Caco-2 (cell line): ENCODE measurements around the gene AGFG2. TPM values are rescaled to one million over a fixed set of nuclear protein-coding genes. Genes with fewer than 3 reads are reported as not detected.

ENCODE experiments used
- BruUV-seq: library from RNA; stranded (reverse); fragments of 400-500 nt; replicated peaks from 2 replicates; lab custom pipeline; 2021; lab: Mats Ljungman, UMichigan
- CTCF ChIA-PET: fragments of 300-600 bp; sonication (Branson Sonifier 250); formaldehyde crosslinking; loops from one replicate; lab custom pipeline; 2022; ENCODE audit warnings: antibody characterized with exemption; lab: Charles Lee
- POLR2A ChIA-PET: fragments of 300-600 bp; sonication (Branson Sonifier 250); formaldehyde crosslinking; loops from one replicate; lab custom pipeline; 2022; ENCODE audit warnings: antibody characterized with exemption; lab: Charles Lee
- DNase-seq, 2 experiments: peaks; one replicate each; pipeline versions ENCODE4 v3.0.0 to v3.0.0-alpha.2; 2020 to 2022
- H3K27me3 ChIP-seq: replicated peaks from 2 replicates; pipeline ENCODE4 v1.6.0; 2011; ENCODE audit warnings: low read length; ENCODE audit not compliant: control insufficient read depth, insufficient read depth
- H3K36me3 ChIP-seq: 2 replicates; pipeline ENCODE4 v1.5.1; 2011; ENCODE audit warnings: low read length; ENCODE audit not compliant: control insufficient read depth, insufficient read depth
- H3K4me1 ChIP-seq: fragments of 250-450 bp; sonication (Bioruptor Pico); 2 replicates; pipeline ENCODE4 v1.5.1; 2020; ENCODE audit warnings: mild to moderate bottlenecking
- H3K4me3 ChIP-seq: 2 replicates; pipeline ENCODE4 v1.5.1; 2011; ENCODE audit warnings: low read depth, mild to moderate bottlenecking, control low read depth, low read length
- H3K9me3 ChIP-seq: fragments of 250-450 bp; sonication (Bioruptor Pico); 2 replicates; pipeline ENCODE4 v1.5.1; 2020; ENCODE audit warnings: mild to moderate bottlenecking, moderate library complexity
- H3K27ac Mint-ChIP-seq: one replicate; pipeline ENCODE4 v1.8.0; 2022; ENCODE audit warnings: mixed read lengths; ENCODE audit not compliant: unreplicated experiment
- H3K27me3 Mint-ChIP-seq: one replicate; pipeline ENCODE4 v1.8.0; 2022; ENCODE audit warnings: mixed read lengths; ENCODE audit not compliant: insufficient read depth, unreplicated experiment
- H3K36me3 Mint-ChIP-seq: one replicate; pipeline ENCODE4 v1.8.0; 2022; ENCODE audit warnings: mild to moderate bottlenecking, mixed read lengths; ENCODE audit not compliant: insufficient read depth, unreplicated experiment
- H3K4me1 Mint-ChIP-seq: one replicate; pipeline ENCODE4 v1.8.0; 2022; ENCODE audit warnings: low read depth, mixed read lengths; ENCODE audit not compliant: unreplicated experiment
- H3K4me3 Mint-ChIP-seq: one replicate; pipeline ENCODE4 v1.8.0; 2022; ENCODE audit warnings: mild to moderate bottlenecking, moderate library complexity, mixed read lengths; ENCODE audit not compliant: unreplicated experiment
- H3K9me3 Mint-ChIP-seq: one replicate; pipeline ENCODE4 v1.8.0; 2022; ENCODE audit warnings: mixed read lengths; ENCODE audit not compliant: unreplicated experiment
- CTCF ChIP-seq, 2 experiments: fragments of 200-600 bp in 1 of 2; IDR thresholded peaks; 1 replicate in 1 of 2; 2 replicates in 1 of 2; pipeline versions ENCODE4 v1.5.1 to v1.8.0; 2011 to 2022; ENCODE audit warnings: antibody characterized with exemption in 1 of 2, control low read depth in 1 of 2, inconsistent platforms in 1 of 2, low read depth in 1 of 2, low read length in 1 of 2, mild to moderate bottlenecking in 1 of 2, moderate library complexity in 1 of 2; ENCODE audit not compliant: insufficient read depth in 1 of 2, severe bottlenecking in 1 of 2, unreplicated experiment in 1 of 2
- intact Hi-C: fragments of 100-400 bp; cut with micrococcal nuclease; formaldehyde crosslinking; loops from one replicate; pipeline ENCODE4 v1.10.0; 2022; ENCODE audit not compliant: unreplicated experiment
- total RNA-seq: library from RNA; stranded (reverse); gene quantifications from 2 replicates; pipeline ENCODE4 v1.2.3, GENCODE V29; 2022

Gene AGFG2
- total RNA-seq, 1 experiment from 2014 or later, result 60.7 TPM

- Mint-ChIP-seq H3K36me3 (peaks cover 21% of the 10 kb centered on the region), H3K9me3 (no peaks in the 10 kb centered on the region), H3K4me3 (peak overlapping the region; percentile 86), H3K4me1 (no peaks in the 10 kb centered on the region), H3K27ac (no peak overlapping the region), H3K27me3 (no peaks in the 10 kb centered on the region)
- Histone ChIP-seq H3K4me1 (peaks cover 10% of the 10 kb centered on the region; the same call in 1 of the 2 replicates), H3K27me3 (no peaks in the 10 kb centered on the region), H3K9me3 (no peaks in the 10 kb centered on the region), H3K36me3 (no peaks in the 10 kb centered on the region), H3K4me3 (no peak overlapping the region)
- BruUV-seq, result no TSS peak
- TF ChIP-seq CTCF (IDR thresholded peaks at IDR 0.05; ENCODE audit: insufficient read depth in 1 of 2, low read depth in 1 of 2, low read length in 1 of 2, severe bottlenecking in 1 of 2, unreplicated experiment in 1 of 2), result no peak
- intact Hi-C loops, result loop anchor here (1.0 kb wide), 1 partner anchor 37 kb away; no protein-coding TSS in a partner anchor
- ChIA-PET POLR2A (interaction anchor here (0.9 kb wide), 1 partner anchor 60 kb away, joined by 3 read pairs; the partner anchor contains the start of gene GNB2), CTCF (interaction anchor here (0.7 to 3.6 kb wide), 6 partner anchors 16 to 92 kb away, joined by 3 to 39 read pairs (median 4); partner anchors contain the start of genes GIGYF1 and POP7)
- DNase-seq, result no peak
Observed at GRCh38 chr7:100613412-100614175, 74.6 kb downstream of the AGFG2 start.

- Histone ChIP-seq H3K4me1 (peaks cover 10% of the 10 kb centered on the region; the same call in 1 of the 2 replicates), H3K9me3 (no peaks in the 10 kb centered on the region), H3K27me3 (no peaks in the 10 kb centered on the region), H3K4me3 (no peak overlapping the region), H3K36me3 (no peaks in the 10 kb centered on the region)
- Mint-ChIP-seq H3K4me3 (no peak overlapping the region), H3K9me3 (no peaks in the 10 kb centered on the region), H3K4me1 (no peaks in the 10 kb centered on the region), H3K27me3 (no peaks in the 10 kb centered on the region), H3K27ac (no peak overlapping the region), H3K36me3 (peaks cover 21% of the 10 kb centered on the region)
- DNase-seq, result no peak
- intact Hi-C loops, result no loop called here
- no TSS peak for BruUV-seq
- POLR2A ChIA-PET, result no interaction called here
- no peak for TF ChIP-seq CTCF (IDR thresholded peaks at IDR 0.05; ENCODE audit: insufficient read depth in 1 of 2, low read depth in 1 of 2, low read length in 1 of 2, severe bottlenecking in 1 of 2, unreplicated experiment in 1 of 2)
- CTCF ChIA-PET, result interaction anchor here (0.6 to 1.0 kb wide), 3 partner anchors 12 to 177 kb away, joined by 3 to 4 read pairs (median 3); no protein-coding TSS in a partner anchor
Observed at GRCh38 chr7:100614308-100614861, 75.4 kb downstream of the AGFG2 start.

Other genes starting within 250 kb of the AGFG2 start
- not detected in 2 replicates for gene SPDYE3, start 231.5 kb upstream of the AGFG2 start, total RNA-seq
- 53.4 and 58.9 TPM in 2 replicates for gene PILRB, start 181.1 kb upstream of the AGFG2 start, total RNA-seq
- 0.68 TPM in 1 of 2 replicates, not detected in the other for gene PILRA, start 165.7 kb upstream of the AGFG2 start, total RNA-seq
- gene ZCWPW1, start 110.5 kb upstream of the AGFG2 start, total RNA-seq, result 3.4 and 4.4 TPM in 2 replicates
- gene MEPCE, start 109.4 kb upstream of the AGFG2 start, total RNA-seq, result 41.0 and 43.3 TPM in 2 replicates
- gene PPP1R35, start 102.7 kb upstream of the AGFG2 start, total RNA-seq, result 38.3 and 39.5 TPM in 2 replicates
- 0.41 and 0.84 TPM in 2 replicates for gene SPACDR, start 74.9 kb upstream of the AGFG2 start, total RNA-seq
- 27.2 and 32.0 TPM in 2 replicates for gene TSC22D4, start 60.0 kb upstream of the AGFG2 start, total RNA-seq
- 1.3 and 1.7 TPM in 2 replicates for gene NYAP1, start 55.3 kb upstream of the AGFG2 start, total RNA-seq
- gene SAP25, start 34.7 kb downstream of the AGFG2 start, total RNA-seq, result 1.9 and 2.0 TPM in 2 replicates
- gene LRCH4, start 46.9 kb downstream of the AGFG2 start, total RNA-seq, result 69.5 and 71.4 TPM in 2 replicates
- 1.4 and 1.5 TPM in 2 replicates for gene FBXO24, start 47.1 kb downstream of the AGFG2 start, total RNA-seq
- 10.4 and 12.9 TPM in 2 replicates for gene PCOLCE, start 63.2 kb downstream of the AGFG2 start, total RNA-seq
- gene MOSPD3, start 73.3 kb downstream of the AGFG2 start, total RNA-seq, result 24.6 and 24.7 TPM in 2 replicates
- gene TFR2, start 102.3 kb downstream of the AGFG2 start, total RNA-seq, result 8.1 and 9.7 TPM in 2 replicates
- gene ACTL6B, start 117.2 kb downstream of the AGFG2 start, total RNA-seq, result not detected in 2 replicates
- gene GNB2, start 134.5 kb downstream of the AGFG2 start, total RNA-seq, result 200 and 216 TPM in 2 replicates
- 53.1 and 54.9 TPM in 2 replicates for gene GIGYF1, start 155.0 kb downstream of the AGFG2 start, total RNA-seq
- 65.7 and 66.9 TPM in 2 replicates for gene POP7, start 166.9 kb downstream of the AGFG2 start, total RNA-seq
- gene EPO, start 181.3 kb downstream of the AGFG2 start, total RNA-seq, result 0.72 and 1.1 TPM in 2 replicates
- not detected in 2 replicates for gene ZAN, start 194.4 kb downstream of the AGFG2 start, total RNA-seq